Erythroblast (primary cell): ENCODE data around the gene RAP1A.

ENCODE experiments used
- GATA1 ChIP-seq: IDR thresholded peaks from 2 replicates; pipeline ENCODE4 v1.6.1; 2011; ENCODE audit warnings: low read depth, mild to moderate bottlenecking, control low read depth, low read length, moderate library complexity
- POLR2A ChIP-seq: IDR thresholded peaks from 2 replicates; pipeline ENCODE4 v1.6.1; 2011; ENCODE audit warnings: mild to moderate bottlenecking, low read length

GRCh38 chr1:111605576-111605975, 14.0 kb upstream of the RAP1A start:
- TF ChIP-seq POLR2A (no peak), GATA1 (no peak)
